HG03439 (cell line): Measurements from ENCODE around the gene HMOX2.

Source experiments
- ATAC-seq: cut with Tn5 transposase; IDR thresholded peaks from one replicate; pipeline ENCODE4 v1.9.1; 2021; ENCODE audit warnings: mild to moderate bottlenecking, moderate library complexity; ENCODE audit not compliant: unreplicated experiment

Gene HMOX2

DNA sequence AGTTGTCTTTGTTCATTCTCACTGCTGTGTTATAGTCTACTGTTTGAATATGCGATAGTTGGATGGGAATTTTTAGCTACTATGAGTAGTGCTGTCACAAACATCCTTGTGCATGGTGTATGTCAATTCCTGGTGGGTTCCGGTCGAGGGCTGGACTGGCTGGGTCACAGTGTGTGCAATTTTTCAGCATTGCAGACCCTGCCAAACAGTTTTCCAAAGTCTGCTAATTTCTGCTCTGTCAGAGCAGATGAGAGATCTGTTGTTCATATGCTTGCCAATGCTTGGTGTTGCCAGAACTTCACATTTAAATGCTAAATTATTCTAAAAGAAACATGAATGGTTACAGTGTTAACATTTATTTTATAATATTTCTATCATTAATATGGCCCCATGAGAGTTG, 76.3 kb downstream of the HMOX2 start:
- no peak for ATAC-seq

DNA sequence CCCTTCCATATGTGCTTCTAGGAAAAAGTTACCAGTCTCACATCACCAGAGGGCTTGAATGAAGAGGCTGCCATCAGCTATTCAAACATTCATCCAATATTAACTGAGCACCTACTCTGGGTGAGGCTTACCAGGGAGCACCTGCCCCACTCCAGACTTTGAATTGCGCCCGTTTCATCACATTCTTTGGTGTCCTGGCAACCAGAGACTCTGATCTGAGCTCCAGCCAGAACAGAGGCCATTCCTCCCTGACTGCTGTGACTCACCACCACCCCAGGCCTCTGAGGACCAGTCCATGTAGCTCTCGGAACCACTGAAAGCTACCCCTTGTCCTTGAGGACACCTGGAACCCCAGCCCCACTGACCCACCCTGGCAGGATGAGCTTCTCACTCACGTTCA, 79.9 kb downstream of the HMOX2 start, which contains the start of gene C16orf96:
TSS of gene C16orf96 (plus strand) at position 229 of the 400 bp plus-strand sequence. CDS start at position 379, 150 bp downstream.
- no peak for ATAC-seq

DNA sequence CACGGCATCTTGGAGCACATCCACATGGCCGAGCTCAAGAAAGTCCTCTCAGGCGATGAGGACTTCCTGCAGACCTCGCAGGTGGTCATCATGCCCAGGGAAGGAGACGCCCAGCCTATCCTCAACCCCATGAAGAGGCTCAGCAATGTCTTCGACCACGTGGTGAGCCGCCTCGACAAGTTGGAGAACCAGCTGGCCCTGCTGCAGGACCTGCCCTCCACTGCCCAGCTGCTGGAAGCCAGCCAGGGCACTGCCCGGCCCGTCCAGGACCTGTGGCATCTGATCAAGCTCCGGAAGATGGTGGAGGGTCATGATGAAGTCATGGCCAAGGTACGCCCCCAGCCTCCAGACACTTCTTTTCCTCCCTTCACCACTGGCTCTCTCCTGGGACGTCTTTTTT, 80.4 kb downstream of the HMOX2 start:
- no peak for ATAC-seq

DNA sequence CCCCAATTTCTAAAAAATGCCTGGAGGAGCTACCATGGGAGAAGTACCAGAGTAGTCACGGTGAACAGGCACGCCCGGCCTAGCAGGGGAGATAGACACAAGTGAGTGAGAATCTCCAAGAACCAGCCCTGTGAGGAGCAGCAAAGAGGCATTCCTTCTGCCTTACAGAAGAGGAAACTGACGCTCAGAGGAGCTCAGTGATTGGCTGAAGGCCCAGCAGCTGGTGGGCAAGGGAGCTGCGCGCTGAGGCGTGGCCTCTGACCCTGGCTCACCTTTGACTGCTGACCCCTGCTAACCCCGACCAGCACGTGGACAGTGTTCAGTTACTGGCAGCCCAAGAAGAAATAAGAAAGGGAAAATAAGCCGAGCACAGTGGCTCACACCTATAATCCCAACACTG, 81.8 kb downstream of the HMOX2 start:
- ATAC-seq: no peak
